ENCODE results near the gene DOK7. TPM values are rescaled to one million over a fixed set of nuclear protein-coding genes. Genes with fewer than 3 reads are reported as not detected.

DOK7 gene
- total and polyA plus RNA-seq, 7 donors, result 0.85 to 1.9 (median 1.2) TPM; not detected in 4

- no peaks in the 10 kb centered on the region for H3K9me3 ChIP-seq
- H3K27me3 ChIP-seq, result peaks cover 5 to 82% (median 46%) of the 10 kb centered on the region in 3 donors
- intact Hi-C loops (cut with DNase I), result no loop called here
- TF ChIP-seq POLR2A (IDR thresholded peaks at IDR 0.05) (no peak), POLR2AphosphoS5 (IDR thresholded peaks at IDR 0.05) (no peak)
- no peak overlapping the region for H3K27ac ChIP-seq
- 70 to 81% methylated on average over 17 of the region's 17 CpGs for WGBS, 2 donors
- H3K4me3 ChIP-seq, result no peak overlapping the region
- H3K4me1 ChIP-seq, result no peaks in the 10 kb centered on the region
- no peak for DNase-seq
- no peaks in the 10 kb centered on the region for H3K36me3 ChIP-seq
These were observed 28.7 kb downstream of the DOK7 start for GRCh38 chr4:3491681-3492405.

GRCh38 chr4:3492741-3493719, 29.9 kb downstream of the DOK7 start:
- Histone ChIP-seq H3K27ac (no peak overlapping the region), H3K27me3 (peaks cover 5 to 73% (median 46%) of the 10 kb centered on the region in 3 donors), H3K9me3 (no peaks in the 10 kb centered on the region), H3K4me1 (no peaks in the 10 kb centered on the region), H3K4me3 (no peak overlapping the region), H3K36me3 (no peaks in the 10 kb centered on the region)
- TF ChIP-seq POLR2A (IDR thresholded peaks at IDR 0.05) (no peak), EP300 (IDR thresholded peaks at IDR 0.05) (no peak), POLR2AphosphoS5 (IDR thresholded peaks at IDR 0.05) (no peak), CTCF (IDR thresholded peaks at IDR 0.05) (no peak)
- DNase-seq, result no peak
- whole genome bisulfite sequencing, 2 donors, result 88% methylated on average over 55 of the region's 55 CpGs
- intact Hi-C loops (cut with DNase I), result no loop called here

- Histone ChIP-seq H3K27ac (no peak overlapping the region), H3K27me3 (peaks cover 5 to 67% (median 46%) of the 10 kb centered on the region in 3 donors), H3K9me3 (no peaks in the 10 kb centered on the region), H3K4me1 (no peaks in the 10 kb centered on the region), H3K4me3 (no peak overlapping the region), H3K36me3 (no peaks in the 10 kb centered on the region)
- TF ChIP-seq POLR2AphosphoS5 (IDR thresholded peaks at IDR 0.05), result no peak
- no peak for TF ChIP-seq EP300 (IDR thresholded peaks at IDR 0.05)
- TF ChIP-seq CTCF (IDR thresholded peaks at IDR 0.05), result no peak
- no peak for TF ChIP-seq POLR2A (IDR thresholded peaks at IDR 0.05)
- intact Hi-C loops (cut with DNase I), result no loop called here
- no peak for DNase-seq
- 68% methylated on average over 20 of the region's 20 CpGs for WGBS, 2 donors
These were observed 30.8 kb downstream of the DOK7 start for GRCh38 chr4:3493720-3494461.

GRCh38 chr4:3494462-3494871, 31.4 kb downstream of the DOK7 start:
- peaks cover 5 to 62% (median 46%) of the 10 kb centered on the region in 3 donors for H3K27me3 ChIP-seq
- TF ChIP-seq POLR2A (IDR thresholded peaks at IDR 0.05), result no peak
- TF ChIP-seq POLR2AphosphoS5 (IDR thresholded peaks at IDR 0.05), result no peak
- TF ChIP-seq CTCF (IDR thresholded peaks at IDR 0.05), result no peak
- no peak for TF ChIP-seq EP300 (IDR thresholded peaks at IDR 0.05)
- no peaks in the 10 kb centered on the region for H3K36me3 ChIP-seq
- H3K9me3 ChIP-seq, result no peaks in the 10 kb centered on the region
- H3K4me3 ChIP-seq, result no peak overlapping the region
- intact Hi-C loops (cut with DNase I), result no loop called here
- no peak overlapping the region for H3K27ac ChIP-seq
- 51 to 58% methylated on average over 15 of the region's 15 CpGs for WGBS, 2 donors
- no peaks in the 10 kb centered on the region for H3K4me1 ChIP-seq
- no peak for DNase-seq

Measured in sigmoid colon (tissue), 7 donors.